ENCODE data around the gene CDH12.

CDH12 gene

GRCh38 chr5:21711866-21712758, 1141.0 kb downstream of the CDH12 start:
- no peaks in the 10 kb centered on the region for H3K27me3 ChIP-seq (replicated peaks)
- no peaks in the 10 kb centered on the region for H3K36me3 ChIP-seq (replicated peaks)
- DNase-seq, result no peak
- H3K4me3 ChIP-seq (ENCODE audit: low read depth, low read length), result no peak overlapping the region
- in situ Hi-C loops (cut with HindIII; ENCODE audit: low pct_ligation_motif_present, low sequenced_read_pairs), result no loop called here
- no peak overlapping the region for H3K27ac ChIP-seq
- TF ChIP-seq CTCF (IDR thresholded peaks at IDR 0.05; ENCODE audit: low read depth, low read length, missing control alignments), result no peak

- in situ Hi-C loops (cut with HindIII; ENCODE audit: low pct_ligation_motif_present, low sequenced_read_pairs), result no loop called here
Measured at GRCh38 chr5:21709770-21710169, 1143.4 kb downstream of the CDH12 start.

GRCh38 chr5:21704974-21705668, 1148.0 kb downstream of the CDH12 start:
- no peak for TF ChIP-seq CTCF (IDR thresholded peaks at IDR 0.05; ENCODE audit: low read depth, low read length, missing control alignments)
- in situ Hi-C loops (cut with HindIII; ENCODE audit: low pct_ligation_motif_present, low sequenced_read_pairs), result no loop called here
- no peak for DNase-seq

More at GRCh38 chr5:21709770-21710169, 1143.4 kb downstream of the CDH12 start:
- H3K27ac ChIP-seq, result no peak overlapping the region
- no peaks in the 10 kb centered on the region for H3K36me3 ChIP-seq (replicated peaks)
- H3K27me3 ChIP-seq (replicated peaks), result no peaks in the 10 kb centered on the region
- no peak for DNase-seq
- TF ChIP-seq CTCF (IDR thresholded peaks at IDR 0.05; ENCODE audit: low read depth, low read length, missing control alignments), result no peak
- H3K4me3 ChIP-seq (ENCODE audit: low read depth, low read length), result no peak overlapping the region

GRCh38 chr5:21701317-21701716, 1151.8 kb downstream of the CDH12 start:
- Histone ChIP-seq H3K27me3 (replicated peaks) (no peaks in the 10 kb centered on the region), H3K4me3 (ENCODE audit: low read depth, low read length) (no peak overlapping the region), H3K36me3 (replicated peaks) (no peaks in the 10 kb centered on the region), H3K27ac (no peak overlapping the region)
- no peak for TF ChIP-seq CTCF (IDR thresholded peaks at IDR 0.05; ENCODE audit: low read depth, low read length, missing control alignments)
- DNase-seq, result no peak
- in situ Hi-C loops (cut with HindIII; ENCODE audit: low pct_ligation_motif_present, low sequenced_read_pairs), result no loop called here

More at GRCh38 chr5:21704974-21705668, 1148.0 kb downstream of the CDH12 start:
- Histone ChIP-seq H3K36me3 (replicated peaks) (no peaks in the 10 kb centered on the region), H3K4me3 (ENCODE audit: low read depth, low read length) (no peak overlapping the region), H3K27ac (no peak overlapping the region), H3K27me3 (replicated peaks) (no peaks in the 10 kb centered on the region)

Data from brain microvascular endothelial cell (primary cell).